Measurements from ENCODE around the gene UBR2. TPM values are rescaled to one million over a fixed set of nuclear protein-coding genes. Genes with fewer than 3 reads are reported as not detected.

Gene UBR2
- total and polyA plus RNA-seq, 2 donors from 2014 or later, result 7.6 to 35.2 TPM

GRCh38 chr6:42722497-42722896 lies 158.7 kb downstream of the UBR2 start, which contains the start of gene PRPH2:
Gene PRPH2, minus strand, starts transcription at chr6:42722597. Its CDS starts 263 bp downstream, at chr6:42722334.
- DNase-seq, result no peak
- no peaks in the 10 kb centered on the region for H3K36me3 ChIP-seq (ENCODE audit: control insufficient read depth in 2 of 3, insufficient read depth in 3 of 3, low read length in 3 of 3)
- peaks cover 0 to 1% (median 0%) of the 10 kb centered on the region in 3 donors for H3K4me1 ChIP-seq (ENCODE audit: control insufficient read depth in 2 of 3, insufficient read depth in 2 of 3, low read depth in 1 of 3, low read length in 3 of 3)
- H3K9me3 ChIP-seq (ENCODE audit: control insufficient read depth in 2 of 3, insufficient read depth in 1 of 3, low read length in 3 of 3), result no peaks in the 10 kb centered on the region
- no peak within 1 kb of the TSS for H3K9ac ChIP-seq (ENCODE audit: low read length in 3 of 3)
- no peaks in the 10 kb centered on the region for H3K27me3 ChIP-seq (ENCODE audit: control insufficient read depth, insufficient read depth, low read length)
- TF ChIP-seq CTCF (IDR thresholded peaks at IDR 0.05; ENCODE audit: borderline replicate concordance, extremely low read depth, insufficient read depth), result no peak
- no peak within 1 kb of the TSS for H3K4me3 ChIP-seq (ENCODE audit: low read length in 3 of 3)
- intact Hi-C loops (cut with DNase I), result loop anchor here (10.0 kb wide), 1 partner anchor 58 kb away; no protein-coding TSS in a partner anchor
- FAIRE-seq, result no peak
- H3K27ac ChIP-seq (ENCODE audit: low read depth in 2 of 2, low read length in 2 of 2), result no peak within 1 kb of the TSS

GRCh38 chr6:42724825-42725224 lies 161.0 kb downstream of the UBR2 start:
- peaks cover 0 to 2% (median 0%) of the 10 kb centered on the region in 3 donors for H3K4me1 ChIP-seq (ENCODE audit: control insufficient read depth in 2 of 3, insufficient read depth in 2 of 3, low read depth in 1 of 3, low read length in 3 of 3)
- TF ChIP-seq CTCF (IDR thresholded peaks at IDR 0.05; ENCODE audit: borderline replicate concordance, extremely low read depth, insufficient read depth), result no peak
- no peaks in the 10 kb centered on the region for H3K9me3 ChIP-seq (ENCODE audit: control insufficient read depth in 2 of 3, insufficient read depth in 1 of 3, low read length in 3 of 3)
- H3K27ac ChIP-seq (ENCODE audit: low read depth in 2 of 2, low read length in 2 of 2), result no peak overlapping the region
- H3K4me3 ChIP-seq (ENCODE audit: low read length in 3 of 3), result no peak overlapping the region
- intact Hi-C loops (cut with DNase I), result loop anchor here (10.0 kb wide), 1 partner anchor 60 kb away; no protein-coding TSS in a partner anchor
- no peaks in the 10 kb centered on the region for H3K27me3 ChIP-seq (ENCODE audit: control insufficient read depth, insufficient read depth, low read length)
- DNase-seq (no peak), FAIRE-seq (no peak)
- H3K9ac ChIP-seq (ENCODE audit: low read length in 3 of 3), result no peak overlapping the region
- no peaks in the 10 kb centered on the region for H3K36me3 ChIP-seq (ENCODE audit: control insufficient read depth in 2 of 3, insufficient read depth in 3 of 3, low read length in 3 of 3)

- no peak for TF ChIP-seq CTCF (IDR thresholded peaks at IDR 0.05; ENCODE audit: borderline replicate concordance, extremely low read depth, insufficient read depth)
- peak overlapping the region in 2 of 3 donors; percentile 68 to 96 for H3K4me3 ChIP-seq (ENCODE audit: low read length in 3 of 3)
- H3K9ac ChIP-seq (ENCODE audit: low read length in 3 of 3), result peak overlapping the region in 1 of 3 donors; percentile 9
- peak overlapping the region; percentile 30 to 71 for H3K27ac ChIP-seq (ENCODE audit: low read depth in 2 of 2, low read length in 2 of 2)
- no peaks in the 10 kb centered on the region for H3K27me3 ChIP-seq (ENCODE audit: control insufficient read depth, insufficient read depth, low read length)
- no peaks in the 10 kb centered on the region for H3K9me3 ChIP-seq (ENCODE audit: control insufficient read depth in 2 of 3, insufficient read depth in 1 of 3, low read length in 3 of 3)
- DNase-seq (no peak), FAIRE-seq (no peak)
- intact Hi-C loops (cut with DNase I), result loop anchor here (10.0 kb wide), 1 partner anchor 61 kb away; no protein-coding TSS in a partner anchor
- H3K36me3 ChIP-seq (ENCODE audit: control insufficient read depth in 2 of 3, insufficient read depth in 3 of 3, low read length in 3 of 3), result no peaks in the 10 kb centered on the region
- H3K4me1 ChIP-seq (ENCODE audit: control insufficient read depth in 2 of 3, insufficient read depth in 2 of 3, low read depth in 1 of 3, low read length in 3 of 3), result peaks cover 0 to 2% (median 0%) of the 10 kb centered on the region in 3 donors
Observed at GRCh38 chr6:42726026-42726425, 162.2 kb downstream of the UBR2 start.

All from kidney (tissue), 14 donors.